Measurements from ENCODE around the gene RAPGEF4. TPM values are rescaled to one million over a fixed set of nuclear protein-coding genes. Genes with fewer than 3 reads are reported as not detected.

Gene RAPGEF4
- total RNA-seq, 4 donors from 2014 or later: 1.4 to 5.5 (median 1.8) TPM

GRCh38 chr2:172823261-172823850, 87.7 kb downstream of the RAPGEF4 start:
- H3K27ac ChIP-seq: peak overlapping the region in 3 of 4 donors; percentile 15 to 58 (median 54)
- no peak for TF ChIP-seq CTCF (IDR thresholded peaks at IDR 0.05 in 4 of 5, conservative IDR thresholded peaks at IDR 0.05 in 1 of 5)
- TF ChIP-seq POLR2A (IDR thresholded peaks at IDR 0.05): no peak
- ATAC-seq (no peak), DNase-seq (no peak)
- H3K36me3 ChIP-seq: no peaks in the 10 kb centered on the region
- H3K4me3 ChIP-seq: peak overlapping the region in 2 of 4 donors; percentile 7 to 33
- intact Hi-C loops (cut with DNase I; ENCODE audit: low total_unique reads): no loop called here
- H3K9me3 ChIP-seq: no peaks in the 10 kb centered on the region
- H3K27me3 ChIP-seq: no peaks in the 10 kb centered on the region
- in situ Hi-C loops (cut with MboI; ENCODE audit: low sequenced_read_pairs in 4 of 4): loop anchor here in 3 of 4 donors (25.0 kb wide), 2 partner anchors 114 to 389 kb away; no protein-coding TSS in a partner anchor
- no peaks in the 10 kb centered on the region for H3K4me1 ChIP-seq

DNA sequence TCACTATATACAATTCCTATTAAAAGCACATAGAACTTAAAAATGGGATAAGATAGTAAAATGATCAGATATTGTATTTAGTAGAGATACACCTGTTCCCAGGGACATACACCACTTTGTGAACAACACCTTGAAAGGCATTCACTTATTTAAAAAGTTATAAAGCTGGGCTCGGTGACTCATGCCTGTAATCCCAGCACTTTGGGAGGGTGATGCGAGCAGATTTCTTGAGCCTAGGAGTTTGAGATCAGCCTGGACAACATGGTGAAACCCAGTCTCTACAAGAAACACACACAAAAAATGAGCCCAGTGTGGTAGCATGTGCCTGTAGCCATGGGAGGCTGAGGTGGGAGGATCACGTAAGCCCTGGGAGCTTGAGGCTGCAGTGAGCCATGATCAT, 90.9 kb downstream of the RAPGEF4 start:
- no peak for ATAC-seq
- in situ Hi-C loops (cut with MboI; ENCODE audit: low sequenced_read_pairs in 4 of 4): no loop called here
- Histone ChIP-seq H3K4me3 (no peak overlapping the region), H3K27ac (no peak overlapping the region), H3K36me3 (no peaks in the 10 kb centered on the region), H3K27me3 (no peaks in the 10 kb centered on the region), H3K9me3 (no peaks in the 10 kb centered on the region), H3K4me1 (no peaks in the 10 kb centered on the region)
- TF ChIP-seq POLR2A (IDR thresholded peaks at IDR 0.05) (no peak), CTCF (IDR thresholded peaks at IDR 0.05 in 4 of 5, conservative IDR thresholded peaks at IDR 0.05 in 1 of 5) (no peak)
- no peak for DNase-seq
- intact Hi-C loops (cut with DNase I; ENCODE audit: low total_unique reads): no loop called here

DNA sequence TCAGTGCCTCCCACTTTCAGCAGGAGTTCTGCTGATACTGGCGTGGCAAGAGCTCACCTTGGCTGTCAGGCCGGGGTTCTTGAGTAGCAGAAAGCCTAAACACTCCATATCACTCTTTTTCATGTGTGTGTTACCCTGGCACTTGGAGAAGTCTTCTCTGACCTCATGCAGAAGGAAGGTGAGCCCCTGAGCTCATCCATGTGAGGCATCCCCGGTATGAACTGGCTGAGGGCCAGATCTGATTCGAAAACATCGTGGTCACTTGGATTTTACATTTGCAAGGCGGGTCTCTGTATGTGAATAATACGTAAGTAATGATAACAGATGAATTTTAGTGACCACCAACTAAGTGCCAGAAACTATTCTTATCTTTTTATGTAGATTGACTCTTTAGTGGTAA, 93.6 kb downstream of the RAPGEF4 start:
- H3K4me1 ChIP-seq: peaks cover 0 to 3% of the 10 kb centered on the region in 2 donors
- intact Hi-C loops (cut with DNase I; ENCODE audit: low total_unique reads): no loop called here
- H3K4me3 ChIP-seq: no peak overlapping the region
- in situ Hi-C loops (cut with MboI; ENCODE audit: low sequenced_read_pairs in 4 of 4): no loop called here
- DNase-seq (no peak), ATAC-seq (no peak)
- no peaks in the 10 kb centered on the region for H3K36me3 ChIP-seq
- TF ChIP-seq CTCF (IDR thresholded peaks at IDR 0.05 in 4 of 5, conservative IDR thresholded peaks at IDR 0.05 in 1 of 5) (no peak), POLR2A (IDR thresholded peaks at IDR 0.05) (no peak)
- no peaks in the 10 kb centered on the region for H3K27me3 ChIP-seq
- H3K27ac ChIP-seq: no peak overlapping the region
- H3K9me3 ChIP-seq: no peaks in the 10 kb centered on the region

DNA sequence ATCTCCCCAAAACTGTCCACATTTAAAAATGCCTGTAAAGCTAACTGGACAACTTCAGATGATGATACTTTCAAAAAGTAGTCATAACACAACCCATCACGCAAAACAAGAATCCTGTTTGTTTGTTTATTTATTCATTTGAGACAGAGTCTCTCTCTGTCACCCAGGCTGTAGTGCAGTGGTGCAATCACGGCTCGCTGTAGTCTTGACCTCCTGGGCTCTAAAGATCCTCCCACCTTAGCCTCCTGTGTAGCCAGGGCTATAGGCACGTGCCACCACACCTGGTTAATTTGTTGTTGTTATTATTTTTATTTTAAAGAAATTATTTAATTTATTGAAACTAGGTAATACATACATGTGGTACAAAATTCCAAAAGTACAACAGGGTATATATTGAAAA, 94.8 kb downstream of the RAPGEF4 start:
- Histone ChIP-seq H3K9me3 (no peaks in the 10 kb centered on the region), H3K4me1 (peaks cover 0 to 6% of the 10 kb centered on the region in 2 donors), H3K27me3 (no peaks in the 10 kb centered on the region), H3K4me3 (no peak overlapping the region), H3K36me3 (no peaks in the 10 kb centered on the region), H3K27ac (no peak overlapping the region)
- in situ Hi-C loops (cut with MboI; ENCODE audit: low sequenced_read_pairs in 4 of 4): no loop called here
- intact Hi-C loops (cut with DNase I; ENCODE audit: low total_unique reads): no loop called here
- no peak for TF ChIP-seq POLR2A (IDR thresholded peaks at IDR 0.05)
- TF ChIP-seq CTCF (IDR thresholded peaks at IDR 0.05 in 4 of 5, conservative IDR thresholded peaks at IDR 0.05 in 1 of 5): no peak
- no peak for ATAC-seq
- DNase-seq: no peak

DNA sequence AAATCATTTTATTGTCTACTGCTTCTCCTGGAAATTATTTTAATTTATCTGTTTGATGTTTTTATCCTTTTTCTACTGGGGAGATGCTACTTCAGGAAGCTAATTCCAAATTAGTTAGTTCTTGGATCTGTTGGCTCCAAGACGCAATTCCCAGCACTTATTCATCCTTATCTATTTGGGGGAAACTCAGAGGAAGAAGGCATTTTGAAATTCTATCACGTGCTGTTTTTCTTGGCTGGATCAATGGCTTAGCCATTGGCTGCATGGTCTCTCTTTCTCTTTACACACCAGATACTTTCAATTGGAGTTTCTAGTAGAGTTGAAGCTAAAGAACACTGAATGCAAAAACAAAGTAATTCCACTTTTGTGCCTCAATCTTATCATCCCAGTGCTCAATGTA, 98.3 kb downstream of the RAPGEF4 start:
- intact Hi-C loops (cut with DNase I; ENCODE audit: low total_unique reads) (no loop called here), in situ Hi-C loops (cut with MboI; ENCODE audit: low sequenced_read_pairs in 4 of 4) (no loop called here)
- H3K27me3 ChIP-seq: no peaks in the 10 kb centered on the region
- DNase-seq (no peak), ATAC-seq (no peak)
- no peaks in the 10 kb centered on the region for H3K9me3 ChIP-seq
- peaks cover 0 to 6% of the 10 kb centered on the region in 2 donors for H3K4me1 ChIP-seq
- H3K36me3 ChIP-seq: no peaks in the 10 kb centered on the region
- H3K27ac ChIP-seq: no peak overlapping the region
- H3K4me3 ChIP-seq: no peak overlapping the region
- TF ChIP-seq CTCF (IDR thresholded peaks at IDR 0.05 in 4 of 5, conservative IDR thresholded peaks at IDR 0.05 in 1 of 5) (no peak), POLR2A (IDR thresholded peaks at IDR 0.05) (no peak)
